Measurements from ENCODE around the gene CHRNB2. TPM values are rescaled to one million over a fixed set of nuclear protein-coding genes. Genes with fewer than 3 reads are reported as not detected.

CHRNB2 gene
- total RNA-seq, 4 donors from 2014 or later = 0.32 to 0.82 TPM; not detected in 2

DNA sequence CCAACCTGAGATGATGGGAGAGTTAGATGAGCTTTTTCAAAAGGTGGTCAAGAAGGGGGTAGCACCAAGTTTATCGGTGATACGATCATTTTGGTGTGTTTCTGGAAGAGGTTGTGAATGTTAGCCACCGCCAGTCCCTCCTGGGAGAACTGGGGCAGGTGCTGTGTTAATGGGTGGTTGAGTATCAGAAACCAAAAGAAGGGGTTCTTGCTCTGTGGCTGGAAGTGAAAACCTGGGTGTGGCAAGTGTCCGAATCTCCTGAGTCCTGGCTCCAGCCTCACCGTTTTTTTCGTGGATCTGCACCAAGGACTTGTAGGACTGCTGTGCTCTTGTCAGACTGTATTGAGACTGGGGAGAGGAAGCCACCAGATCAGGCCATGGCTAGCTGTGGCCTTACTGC lies 16.9 kb upstream of the CHRNB2 start:
- H3K36me3 ChIP-seq = peaks cover 0 to 59% (median 28%) of the 10 kb centered on the region in 4 donors
- no peak overlapping the region for H3K27ac ChIP-seq
- H3K4me1 ChIP-seq = peaks cover 0 to 35% (median 4%) of the 10 kb centered on the region in 4 donors
- no peak for DNase-seq
- WGBS, 2 donors (ENCODE audit: low coverage in 1 of 2) = 56% methylated on average over 6 of the region's 6 CpGs; no CpG with 5 or more reads in 1 of the 2 donors
- no peak for TF ChIP-seq POLR2AphosphoS5 (IDR thresholded peaks at IDR 0.05)
- TF ChIP-seq, protein P1, sequence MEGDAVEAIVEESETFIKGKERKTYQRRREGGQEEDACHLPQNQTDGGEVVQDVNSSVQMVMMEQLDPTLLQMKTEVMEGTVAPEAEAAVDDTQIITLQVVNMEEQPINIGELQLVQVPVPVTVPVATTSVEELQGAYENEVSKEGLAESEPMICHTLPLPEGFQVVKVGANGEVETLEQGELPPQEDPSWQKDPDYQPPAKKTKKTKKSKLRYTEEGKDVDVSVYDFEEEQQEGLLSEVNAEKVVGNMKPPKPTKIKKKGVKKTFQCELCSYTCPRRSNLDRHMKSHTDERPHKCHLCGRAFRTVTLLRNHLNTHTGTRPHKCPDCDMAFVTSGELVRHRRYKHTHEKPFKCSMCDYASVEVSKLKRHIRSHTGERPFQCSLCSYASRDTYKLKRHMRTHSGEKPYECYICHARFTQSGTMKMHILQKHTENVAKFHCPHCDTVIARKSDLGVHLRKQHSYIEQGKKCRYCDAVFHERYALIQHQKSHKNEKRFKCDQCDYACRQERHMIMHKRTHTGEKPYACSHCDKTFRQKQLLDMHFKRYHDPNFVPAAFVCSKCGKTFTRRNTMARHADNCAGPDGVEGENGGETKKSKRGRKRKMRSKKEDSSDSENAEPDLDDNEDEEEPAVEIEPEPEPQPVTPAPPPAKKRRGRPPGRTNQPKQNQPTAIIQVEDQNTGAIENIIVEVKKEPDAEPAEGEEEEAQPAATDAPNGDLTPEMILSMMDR (IDR thresholded peaks at IDR 0.05) = no peak
- TF ChIP-seq POLR2A (IDR thresholded peaks at IDR 0.05) = no peak
- no peak for TF ChIP-seq EP300 (IDR thresholded peaks at IDR 0.05; ENCODE audit: low read depth)
- in situ Hi-C loops (cut with MboI; ENCODE audit: low pct_ligation_motif_present in 1 of 4, low pct_unique_long_range_greater_than_20kb in 1 of 4, low sequenced_read_pairs in 3 of 4) = loop anchor here in 1 of 4 donors (25.0 kb wide), 1 partner anchor 337 kb away; no protein-coding TSS in a partner anchor
- H3K27me3 ChIP-seq = no peaks in the 10 kb centered on the region
- intact Hi-C loops (cut with DNase I; ENCODE audit: low total_unique reads) = loop anchor here (10.0 kb wide), 1 partner anchor 514 kb away; the partner anchor contains the start of gene EFNA4
- H3K4me3 ChIP-seq = no peak overlapping the region
- H3K9me3 ChIP-seq = no peaks in the 10 kb centered on the region

DNA sequence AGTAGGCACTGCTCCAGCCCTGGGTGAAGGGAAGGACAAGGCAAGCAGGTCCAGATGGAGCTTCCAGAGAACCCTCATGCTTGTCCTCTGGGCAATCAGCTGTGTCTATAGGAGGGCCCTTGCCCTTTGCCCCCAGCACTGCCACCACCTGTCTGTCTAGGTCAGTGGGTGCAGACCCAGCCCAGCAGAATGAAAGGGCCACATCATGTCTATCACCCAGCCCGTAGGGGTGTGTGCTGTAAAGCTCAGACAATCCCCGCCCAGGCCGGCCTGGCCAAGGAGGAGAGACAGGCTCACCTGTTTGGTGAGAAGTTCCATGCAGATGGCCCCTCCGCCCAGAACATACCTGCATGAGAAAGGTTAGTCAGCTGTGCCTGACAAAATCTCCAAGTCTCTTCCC lies 16.1 kb upstream of the CHRNB2 start:
- Histone ChIP-seq H3K27ac (no peak overlapping the region), H3K4me1 (peaks cover under 1 to 42% (median 9%) of the 10 kb centered on the region in 4 donors), H3K36me3 (peaks cover 0 to 60% (median 28%) of the 10 kb centered on the region in 4 donors), H3K4me3 (no peak overlapping the region), H3K9me3 (no peaks in the 10 kb centered on the region), H3K27me3 (no peaks in the 10 kb centered on the region)
- intact Hi-C loops (cut with DNase I; ENCODE audit: low total_unique reads) (loop anchor here (10.0 kb wide), 1 partner anchor 513 kb away; the partner anchor contains the start of gene EFNA4), in situ Hi-C loops (cut with MboI; ENCODE audit: low pct_ligation_motif_present in 1 of 4, low pct_unique_long_range_greater_than_20kb in 1 of 4, low sequenced_read_pairs in 3 of 4) (loop anchor here in 1 of 4 donors (25.0 kb wide), 1 partner anchor 336 kb away; no protein-coding TSS in a partner anchor)
- peak; percentile 40 for DNase-seq
- 82% methylated on average over 4 of the region's 4 CpGs; no CpG with 5 or more reads in 1 of the 2 donors for WGBS, 2 donors (ENCODE audit: low coverage in 1 of 2)
- TF ChIP-seq, protein P1 (IDR thresholded peaks at IDR 0.05) = no peak
- TF ChIP-seq POLR2AphosphoS5 (IDR thresholded peaks at IDR 0.05) (no peak), EP300 (IDR thresholded peaks at IDR 0.05; ENCODE audit: low read depth) (no peak), POLR2A (IDR thresholded peaks at IDR 0.05) (no peak)

GRCh38 chr1:154552036-154552435 lies 15.5 kb upstream of the CHRNB2 start:
- in situ Hi-C loops (cut with MboI; ENCODE audit: low pct_ligation_motif_present in 1 of 4, low pct_unique_long_range_greater_than_20kb in 1 of 4, low sequenced_read_pairs in 3 of 4) (loop anchor here in 1 of 4 donors (25.0 kb wide), 1 partner anchor 335 kb away; no protein-coding TSS in a partner anchor), intact Hi-C loops (cut with DNase I; ENCODE audit: low total_unique reads) (loop anchor here (10.0 kb wide), 1 partner anchor 513 kb away; the partner anchor contains the start of gene EFNA4)
- Histone ChIP-seq H3K4me1 (peaks cover 6 to 44% (median 15%) of the 10 kb centered on the region in 4 donors), H3K27ac (no peak overlapping the region), H3K9me3 (no peaks in the 10 kb centered on the region), H3K36me3 (peaks cover 0 to 60% (median 28%) of the 10 kb centered on the region in 4 donors), H3K4me3 (no peak overlapping the region), H3K27me3 (no peaks in the 10 kb centered on the region)
- 78 to 92% methylated on average over 6 of the region's 6 CpGs for WGBS, 2 donors (ENCODE audit: low coverage in 1 of 2)
- DNase-seq = no peak
- TF ChIP-seq EP300 (IDR thresholded peaks at IDR 0.05; ENCODE audit: low read depth) = no peak
- TF ChIP-seq, protein P1 (IDR thresholded peaks at IDR 0.05) = no peak
- no peak for TF ChIP-seq POLR2AphosphoS5 (IDR thresholded peaks at IDR 0.05)
- no peak for TF ChIP-seq POLR2A (IDR thresholded peaks at IDR 0.05)

DNA sequence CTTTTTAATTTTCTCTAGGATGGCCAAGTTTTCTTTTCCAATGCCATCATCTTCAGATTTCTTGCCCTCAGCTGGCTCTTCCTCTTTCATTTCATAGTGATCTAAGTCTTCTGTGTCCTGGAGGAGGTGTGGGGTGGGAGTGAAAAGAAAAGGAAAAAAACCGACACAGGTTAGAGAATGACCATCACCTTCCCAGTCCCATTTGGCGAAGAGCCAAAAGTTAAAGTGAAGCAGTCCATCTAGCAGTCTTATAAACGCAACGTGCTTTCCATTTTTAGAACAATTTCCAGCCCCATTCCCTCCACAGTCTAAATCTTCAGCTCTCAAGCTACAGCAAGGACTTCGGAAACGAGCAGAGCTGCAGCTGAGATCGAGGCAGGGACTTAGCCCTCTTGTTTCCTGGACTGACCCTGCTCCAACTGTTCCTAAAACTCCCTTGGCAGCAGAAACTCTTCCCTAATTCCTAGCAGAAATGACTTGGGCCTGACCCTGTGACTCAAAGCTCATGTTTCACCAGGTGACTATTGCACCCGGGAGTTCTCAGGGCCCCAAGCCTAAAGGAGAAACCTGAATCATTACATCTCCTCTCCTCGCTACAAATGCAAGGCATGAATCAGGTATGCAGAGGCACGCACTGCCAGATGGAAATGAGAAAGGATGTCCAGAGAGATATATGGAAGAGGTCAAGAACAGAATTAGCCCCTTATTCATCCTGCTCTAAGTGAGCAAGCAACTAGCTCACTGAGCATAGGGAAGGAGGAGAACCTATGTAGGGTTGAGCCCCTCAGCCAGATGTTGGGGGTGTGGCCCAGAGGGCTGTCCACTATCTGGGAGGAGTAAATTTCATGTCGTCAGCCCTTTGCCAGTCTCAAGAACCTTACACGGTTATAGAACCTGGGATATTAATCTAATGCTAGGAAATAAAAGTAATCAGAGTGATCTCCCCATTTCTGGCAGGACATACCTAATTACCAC lies 14.2 kb upstream of the CHRNB2 start:
- in situ Hi-C loops (cut with MboI; ENCODE audit: low pct_ligation_motif_present in 1 of 4, low pct_unique_long_range_greater_than_20kb in 1 of 4, low sequenced_read_pairs in 3 of 4) = loop anchor here in 1 of 4 donors (25.0 kb wide), 1 partner anchor 334 kb away; no protein-coding TSS in a partner anchor
- Histone ChIP-seq H3K36me3 (peaks cover 0 to 60% (median 28%) of the 10 kb centered on the region in 4 donors), H3K27ac (no peak overlapping the region), H3K27me3 (no peaks in the 10 kb centered on the region), H3K4me3 (no peak overlapping the region), H3K4me1 (peaks cover 7 to 45% (median 21%) of the 10 kb centered on the region in 4 donors), H3K9me3 (no peaks in the 10 kb centered on the region)
- WGBS, 2 donors (ENCODE audit: low coverage in 1 of 2) = 74 to 75% methylated on average over 5 to 11 of the region's 12 CpGs
- intact Hi-C loops (cut with DNase I; ENCODE audit: low total_unique reads) = loop anchor here (10.0 kb wide), 1 partner anchor 511 kb away; the partner anchor contains the start of gene EFNA4
- TF ChIP-seq EP300 (IDR thresholded peaks at IDR 0.05; ENCODE audit: low read depth) = no peak
- TF ChIP-seq POLR2AphosphoS5 (IDR thresholded peaks at IDR 0.05) = no peak
- TF ChIP-seq POLR2A (IDR thresholded peaks at IDR 0.05) = no peak
- TF ChIP-seq, protein P1 (IDR thresholded peaks at IDR 0.05) = no peak
- DNase-seq = no peak
